Right lobe of liver (tissue), 4 donors: ENCODE data around the gene PLCL2.

Experiments used
- POLR2A ChIP-seq: fragments of 450-650 bp; IDR thresholded peaks from one replicate; pipeline ENCODE4 v1.6.1; 2017; ENCODE audit warnings: antibody characterized with exemption, mild to moderate bottlenecking
- TF ChIP-seq, protein P1 (sequence below), 4 donors: fragments of 200-600 bp in 3 of 4; fragments of 450-650 bp in 1 of 4; IDR thresholded peaks; one replicate each; pipeline versions ENCODE4 v1.5.1 to v1.8.0; 2016 to 2022; ENCODE audit warnings: antibody characterized with exemption in 4 of 4, mild to moderate bottlenecking in 2 of 4
- donor health status: DM: no; HTN: no; CAD: no.
- donor health status: DM: no; HTN: no; CAD: no.
- donor health status: DM: no; HTN: yes; CAD: no.

DNA sequence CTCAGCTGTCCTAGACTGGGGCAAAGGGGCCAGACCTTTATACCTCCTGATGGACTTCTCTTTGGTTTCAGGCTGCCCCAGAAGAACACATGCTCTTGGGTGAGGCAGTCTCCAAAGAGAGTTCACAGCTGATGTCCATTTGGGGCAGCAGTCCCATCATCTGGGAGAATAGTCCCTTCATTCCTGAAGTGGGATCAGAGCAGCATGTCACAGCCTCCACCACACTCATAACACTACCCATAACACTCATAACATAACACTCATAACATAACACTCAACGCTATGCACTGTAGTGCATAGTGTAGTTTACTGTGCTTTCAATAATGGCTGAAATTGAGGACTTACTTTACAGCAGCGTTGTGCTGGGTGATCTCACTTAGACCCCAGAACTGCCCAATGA, 36.7 kb upstream of the PLCL2 start:
- TF ChIP-seq, protein P1, sequence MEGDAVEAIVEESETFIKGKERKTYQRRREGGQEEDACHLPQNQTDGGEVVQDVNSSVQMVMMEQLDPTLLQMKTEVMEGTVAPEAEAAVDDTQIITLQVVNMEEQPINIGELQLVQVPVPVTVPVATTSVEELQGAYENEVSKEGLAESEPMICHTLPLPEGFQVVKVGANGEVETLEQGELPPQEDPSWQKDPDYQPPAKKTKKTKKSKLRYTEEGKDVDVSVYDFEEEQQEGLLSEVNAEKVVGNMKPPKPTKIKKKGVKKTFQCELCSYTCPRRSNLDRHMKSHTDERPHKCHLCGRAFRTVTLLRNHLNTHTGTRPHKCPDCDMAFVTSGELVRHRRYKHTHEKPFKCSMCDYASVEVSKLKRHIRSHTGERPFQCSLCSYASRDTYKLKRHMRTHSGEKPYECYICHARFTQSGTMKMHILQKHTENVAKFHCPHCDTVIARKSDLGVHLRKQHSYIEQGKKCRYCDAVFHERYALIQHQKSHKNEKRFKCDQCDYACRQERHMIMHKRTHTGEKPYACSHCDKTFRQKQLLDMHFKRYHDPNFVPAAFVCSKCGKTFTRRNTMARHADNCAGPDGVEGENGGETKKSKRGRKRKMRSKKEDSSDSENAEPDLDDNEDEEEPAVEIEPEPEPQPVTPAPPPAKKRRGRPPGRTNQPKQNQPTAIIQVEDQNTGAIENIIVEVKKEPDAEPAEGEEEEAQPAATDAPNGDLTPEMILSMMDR (IDR thresholded peaks at IDR 0.05) = no peak
- no peak for TF ChIP-seq POLR2A
